Activated CD4-positive, alpha-beta T cell treated with anti-CD3 and anti-CD28 coated beads, Interleukin-2, Interleukin-4, amounts not matched to agents 100 ng/mL and 50 ng/mL, durations not matched to agents 16 hours and 8 hours (primary cell): ENCODE data around the gene TCF12.
"Not testable (repeated sequence)": the region's sequence is repeated elsewhere in the genome, so short reads cannot be mapped to it uniquely, and the experiment has no call there.

Experiments used
- DNase-seq: peaks from one replicate; pipeline ENCODE4 v3.0.0-alpha.2; 2020; ENCODE audit warnings: low spot score

TCF12 gene

DNA sequence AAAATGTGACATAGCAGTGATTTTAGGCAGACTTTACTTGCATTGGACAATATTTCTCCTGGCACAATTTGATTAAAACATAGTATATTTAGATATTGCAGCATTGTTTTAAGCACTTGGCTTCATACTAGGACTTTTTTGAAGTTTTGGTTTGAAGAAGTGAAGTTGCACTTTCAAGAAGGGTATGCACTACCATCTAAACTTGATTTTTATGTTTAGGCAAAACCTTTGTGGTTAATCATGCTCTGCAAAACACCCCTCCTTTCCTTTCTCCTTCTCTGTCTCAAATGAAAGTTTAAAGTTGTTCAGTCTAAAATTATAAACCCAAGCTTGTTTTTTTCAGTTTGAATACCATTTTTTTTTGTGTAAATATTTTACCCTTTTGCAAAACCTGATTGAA lies 173.8 kb downstream of the TCF12 start:
- DNase-seq: no peak

- no peak for DNase-seq
Measured at GRCh38 chr15:57094321-57095257, 176.1 kb downstream of the TCF12 start.

DNA sequence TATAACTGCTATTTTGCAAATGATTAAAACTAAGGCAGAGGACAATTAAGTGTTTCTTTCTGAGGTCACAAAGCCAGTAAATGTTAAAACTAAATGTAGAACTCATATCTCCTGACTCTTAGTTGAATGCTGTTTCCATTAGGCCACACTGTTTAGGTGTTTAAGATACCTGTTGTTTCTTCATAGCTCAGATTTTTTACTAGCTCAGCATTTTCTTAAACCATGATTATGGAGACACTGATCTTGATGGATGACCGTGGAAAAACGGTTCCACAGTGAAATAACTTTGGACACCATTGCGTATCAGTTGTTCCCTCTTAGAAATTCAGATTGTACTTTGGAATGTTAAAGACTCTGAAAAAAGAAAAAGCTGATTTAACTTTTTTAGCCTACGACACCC lies 177.5 kb downstream of the TCF12 start:
- no peak for DNase-seq

DNA sequence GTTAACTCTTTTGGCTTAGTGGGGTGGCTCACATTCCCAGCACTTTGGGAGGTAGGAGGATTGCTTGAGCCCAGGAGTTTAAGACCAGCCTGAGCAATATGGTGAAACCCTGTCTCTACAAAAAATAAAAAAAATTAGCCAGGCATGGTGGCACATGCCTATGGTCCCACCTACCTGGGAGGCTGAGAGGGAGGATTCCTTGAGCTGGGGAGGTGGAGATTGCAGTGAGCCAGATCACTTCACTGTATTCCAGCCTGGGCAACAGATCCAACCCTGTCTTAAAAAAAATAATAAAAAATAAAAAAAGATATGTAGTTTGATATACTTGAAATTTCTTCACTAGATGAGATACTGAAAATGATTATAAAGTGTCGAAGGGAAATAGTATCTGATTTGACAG lies 178.8 kb downstream of the TCF12 start:
- no peak for DNase-seq

GRCh38 chr15:57097919-57098543 lies 179.6 kb downstream of the TCF12 start:
- not testable (repeated sequence) for DNase-seq

GRCh38 chr15:57098896-57099295 lies 180.5 kb downstream of the TCF12 start:
- DNase-seq: no peak

- DNase-seq: no peak
Measured at GRCh38 chr15:57100136-57100539, 181.7 kb downstream of the TCF12 start.

DNA sequence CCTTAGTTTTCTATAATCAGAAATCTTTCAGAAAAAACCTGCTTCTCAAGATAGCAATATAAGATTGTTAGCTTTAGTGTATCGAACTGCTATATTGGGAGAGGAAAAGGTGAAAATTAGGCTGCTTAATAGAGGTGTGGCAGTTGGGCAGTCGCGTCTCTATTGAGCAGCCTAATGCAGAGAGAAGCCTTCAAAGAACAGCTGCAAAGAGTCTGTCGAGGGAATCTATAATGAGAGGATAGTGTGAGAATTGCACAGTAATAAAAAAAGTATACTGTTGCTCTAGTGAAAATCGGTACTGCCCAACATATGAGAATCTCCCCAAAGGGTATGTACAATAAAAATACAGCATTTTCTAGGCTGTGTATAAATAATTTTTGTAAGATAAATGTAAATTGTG lies 184.4 kb downstream of the TCF12 start:
- no peak for DNase-seq

GRCh38 chr15:57108296-57108695 lies 189.9 kb downstream of the TCF12 start:
- no peak for DNase-seq

GRCh38 chr15:57109005-57109404 lies 190.6 kb downstream of the TCF12 start:
- no peak for DNase-seq

DNA sequence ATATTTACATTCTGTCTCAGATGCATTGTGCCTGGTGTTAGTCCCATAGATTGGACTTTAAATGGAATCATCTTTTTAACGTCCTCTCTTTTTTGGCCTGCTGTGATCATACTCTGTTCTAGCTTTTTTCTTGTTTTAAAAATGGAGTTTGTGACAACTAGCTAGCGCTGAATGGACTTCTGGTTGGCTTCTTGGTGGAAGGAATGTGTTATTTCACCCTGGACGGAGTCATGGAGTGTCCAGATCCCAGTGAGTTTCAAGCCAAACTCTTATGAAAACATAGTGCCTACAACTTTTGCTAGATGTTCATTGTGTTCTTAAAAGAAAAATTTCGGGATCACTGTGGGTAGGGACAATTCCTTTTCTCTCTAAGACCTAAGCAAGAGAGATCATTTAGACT lies 192.6 kb downstream of the TCF12 start:
- no peak for DNase-seq

DNA sequence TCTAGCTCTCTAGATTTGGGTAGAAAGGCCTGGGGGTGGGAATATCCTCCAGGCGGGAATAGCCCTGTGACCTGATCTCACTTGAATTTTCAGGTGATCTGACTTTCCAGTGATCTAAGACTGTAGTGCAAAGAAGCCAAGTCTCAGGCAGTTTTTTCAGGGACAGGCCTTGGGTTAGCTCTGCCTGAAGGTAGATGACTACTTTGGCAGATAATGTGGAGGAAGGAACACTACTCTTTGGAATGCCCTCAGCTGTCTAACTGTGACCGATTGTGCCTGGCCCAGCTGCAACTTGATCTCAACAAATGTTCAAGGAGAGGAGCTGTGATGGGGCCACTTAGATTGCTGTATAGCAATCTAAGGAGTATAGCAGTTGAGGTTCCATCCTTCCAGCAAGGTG lies 193.7 kb downstream of the TCF12 start:
- no peak for DNase-seq

- DNase-seq: no peak
Measured at GRCh38 chr15:57114070-57114469, 195.6 kb downstream of the TCF12 start.

DNA sequence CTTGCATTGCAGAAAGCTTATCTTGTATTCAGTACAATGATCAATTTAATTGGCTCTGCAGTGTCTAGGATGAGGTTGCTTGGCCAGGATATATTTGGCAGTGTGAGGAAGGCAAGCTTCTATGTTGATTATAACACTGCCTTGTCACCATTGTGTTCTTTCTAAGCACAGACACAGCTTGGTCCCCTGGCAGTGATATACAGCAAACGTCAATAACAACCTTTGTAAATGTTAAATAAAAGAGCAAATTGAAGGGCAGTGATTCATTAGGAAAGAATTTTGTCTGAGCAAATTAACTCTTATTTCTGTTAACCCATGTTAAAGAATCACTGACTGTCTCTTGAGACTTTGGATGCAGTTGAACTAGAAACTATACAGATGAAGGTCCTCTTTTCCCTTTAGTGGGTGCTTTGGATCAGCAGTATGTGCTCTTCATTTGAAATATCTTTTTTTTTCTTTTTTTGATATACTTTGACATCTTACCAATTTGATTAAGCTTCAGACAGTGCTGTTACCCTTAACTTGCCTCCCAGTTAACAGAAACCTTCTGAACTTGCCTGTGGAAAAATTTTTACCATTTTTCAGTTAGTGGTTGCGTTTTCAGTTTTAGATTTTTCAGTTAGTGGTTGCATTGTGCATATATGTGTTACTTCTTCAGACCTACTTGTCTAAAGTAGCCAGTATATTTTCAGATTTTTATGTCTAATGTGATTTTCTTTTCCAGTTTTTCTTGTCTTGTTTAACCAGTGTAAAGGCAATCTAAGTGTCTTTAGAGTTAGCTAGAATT lies 199.8 kb downstream of the TCF12 start:
- peak; percentile 36 for DNase-seq

DNA sequence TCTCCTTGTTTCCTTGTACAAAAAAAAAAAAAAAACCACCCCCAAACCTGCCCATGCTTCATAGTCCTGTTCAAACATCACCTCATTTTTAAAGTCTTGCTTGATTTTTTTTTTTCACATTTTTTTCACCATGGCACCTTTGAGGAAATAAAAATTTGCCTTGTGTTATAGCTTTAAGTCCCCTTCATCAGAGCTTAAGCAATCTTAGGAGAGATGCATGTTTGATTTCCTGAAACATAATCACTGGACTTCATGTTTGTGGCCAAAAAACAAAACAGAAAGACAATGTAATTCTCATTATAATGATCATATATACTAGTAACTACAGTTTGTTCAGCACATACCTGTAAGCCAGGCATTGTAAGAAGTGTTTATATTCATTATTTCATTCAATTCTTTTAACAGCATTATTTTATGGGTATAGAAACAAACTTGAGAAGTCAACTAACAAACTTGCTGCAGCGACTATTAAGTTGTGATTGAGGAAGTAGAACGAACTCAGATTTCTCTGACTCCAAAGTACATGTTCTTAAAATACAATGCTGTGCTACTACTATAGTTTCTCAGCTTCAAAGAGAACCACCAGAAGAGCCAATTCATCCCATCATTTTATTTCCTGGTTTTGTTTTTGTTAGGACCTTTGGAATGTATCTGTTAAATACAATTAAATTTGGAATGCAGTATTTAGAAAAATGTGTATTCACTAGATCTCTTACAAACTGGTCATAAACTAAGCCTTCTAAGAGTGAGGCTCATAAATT lies 203.8 kb downstream of the TCF12 start:
- no peak for DNase-seq

- DNase-seq: no peak
Measured at GRCh38 chr15:57124036-57124435, 205.6 kb downstream of the TCF12 start.

DNA sequence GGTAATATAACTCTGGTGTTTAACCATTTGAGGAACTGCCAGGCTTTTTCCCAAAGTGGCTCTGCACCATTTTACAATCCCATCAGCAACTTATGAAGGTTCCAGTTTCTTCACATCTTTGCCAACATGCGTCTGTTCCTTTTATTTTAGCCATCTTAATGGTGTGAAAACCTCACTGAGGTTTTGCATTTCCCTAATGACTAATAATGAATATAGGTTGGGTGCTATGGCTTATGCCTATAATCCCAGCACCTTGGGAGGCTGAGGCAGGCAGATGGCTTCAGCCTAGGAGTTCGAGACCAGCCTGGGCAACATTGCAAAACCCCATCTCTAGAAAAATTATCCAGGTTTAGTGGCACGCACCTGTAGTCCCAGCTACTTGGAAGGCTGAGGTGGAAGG lies 210.6 kb downstream of the TCF12 start:
- DNase-seq: peak; percentile 14

- no peak for DNase-seq
Measured at GRCh38 chr15:57130956-57131355, 212.5 kb downstream of the TCF12 start.

GRCh38 chr15:57133127-57133968 lies 214.9 kb downstream of the TCF12 start:
- DNase-seq: no peak

DNA sequence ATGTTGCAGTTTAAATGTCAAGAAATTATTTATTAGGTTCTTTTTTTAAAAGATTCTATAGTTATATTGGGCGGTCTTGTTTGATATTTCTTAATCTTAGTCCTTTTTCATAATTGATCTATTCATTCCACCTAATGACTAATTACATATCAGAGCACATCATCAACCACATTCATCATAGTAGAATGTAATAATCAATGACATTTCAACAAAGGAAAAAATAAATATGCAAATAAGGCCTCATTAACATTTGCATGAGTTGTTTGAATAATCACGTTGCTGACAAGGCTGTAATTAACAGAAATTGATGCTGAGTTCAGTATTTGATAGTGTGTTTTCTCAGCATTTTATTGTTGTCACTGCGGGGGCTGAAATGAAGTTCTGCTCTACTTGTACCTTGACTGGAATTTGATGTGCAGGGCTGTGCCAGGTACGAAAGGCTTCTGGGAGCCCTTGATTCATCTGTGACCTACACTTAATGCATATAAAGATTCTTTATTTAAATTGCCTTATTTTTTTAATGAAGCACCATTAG lies 215.7 kb downstream of the TCF12 start:
- DNase-seq: no peak

DNA sequence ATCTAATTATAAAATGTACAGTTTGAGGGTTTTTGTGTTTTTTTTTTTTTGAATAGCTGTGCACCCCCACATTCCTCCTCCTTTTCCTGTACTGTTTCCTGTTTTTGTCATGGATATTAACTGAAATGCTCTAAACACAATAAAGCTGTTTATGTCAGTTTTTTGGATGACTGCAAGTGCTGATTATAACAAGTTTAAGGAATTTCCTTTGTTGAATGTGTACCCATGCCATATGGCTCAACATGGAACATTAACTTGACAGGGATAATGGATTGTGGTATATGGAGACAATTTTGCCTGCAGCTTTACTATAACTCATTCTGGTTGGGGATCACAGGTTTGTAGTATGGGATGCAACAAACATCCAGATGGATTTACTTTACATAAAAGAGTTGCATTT lies 216.4 kb downstream of the TCF12 start:
- DNase-seq: no peak
